ENCODE measurements around the gene KLK3.

GRCh38 chr19:50875795-50876422 is 21.2 kb downstream of the KLK3 start:
- TF ChIP-seq, protein P1, sequence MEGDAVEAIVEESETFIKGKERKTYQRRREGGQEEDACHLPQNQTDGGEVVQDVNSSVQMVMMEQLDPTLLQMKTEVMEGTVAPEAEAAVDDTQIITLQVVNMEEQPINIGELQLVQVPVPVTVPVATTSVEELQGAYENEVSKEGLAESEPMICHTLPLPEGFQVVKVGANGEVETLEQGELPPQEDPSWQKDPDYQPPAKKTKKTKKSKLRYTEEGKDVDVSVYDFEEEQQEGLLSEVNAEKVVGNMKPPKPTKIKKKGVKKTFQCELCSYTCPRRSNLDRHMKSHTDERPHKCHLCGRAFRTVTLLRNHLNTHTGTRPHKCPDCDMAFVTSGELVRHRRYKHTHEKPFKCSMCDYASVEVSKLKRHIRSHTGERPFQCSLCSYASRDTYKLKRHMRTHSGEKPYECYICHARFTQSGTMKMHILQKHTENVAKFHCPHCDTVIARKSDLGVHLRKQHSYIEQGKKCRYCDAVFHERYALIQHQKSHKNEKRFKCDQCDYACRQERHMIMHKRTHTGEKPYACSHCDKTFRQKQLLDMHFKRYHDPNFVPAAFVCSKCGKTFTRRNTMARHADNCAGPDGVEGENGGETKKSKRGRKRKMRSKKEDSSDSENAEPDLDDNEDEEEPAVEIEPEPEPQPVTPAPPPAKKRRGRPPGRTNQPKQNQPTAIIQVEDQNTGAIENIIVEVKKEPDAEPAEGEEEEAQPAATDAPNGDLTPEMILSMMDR (IDR thresholded peaks at IDR 0.05) = no peak
- TF ChIP-seq EZH2 (IDR thresholded peaks at IDR 0.05; ENCODE audit: borderline replicate concordance, insufficient read depth, low read depth, low read length, poor library complexity, severe bottlenecking) = no peak
